A549 (cell line): ENCODE data around the gene TRIM38. TPM values are rescaled to one million over a fixed set of nuclear protein-coding genes. Genes with fewer than 3 reads are reported as not detected.

Experiments
- ATAC-seq, 2 experiments: fragments of 200-7000 bp in 1 of 2; fragments of >200 bp in 1 of 2; cut with Nextera tagmentation in 1 of 2; cut with Tn5 transposase in 1 of 2; 3 replicates each; pipeline versions ENCODE4 v1.8.0 to v1.9.1; 2018 to 2020; ENCODE audit warnings: mild to moderate bottlenecking in 1 of 2, moderate library complexity in 1 of 2
- CTCF ChIA-PET: fragments of 300-600 bp; sonication (Branson Sonifier 250); formaldehyde crosslinking; extraction: SDS; loops from one replicate; lab custom pipeline; 2021; ENCODE audit warnings: antibody characterized with exemption, inconsistent platforms; lab: Yijun Ruan, JAX
- POLR2A ChIA-PET: fragments of 350-600 bp; formaldehyde crosslinking; extraction: SDS; loops from one replicate; lab custom pipeline; 2021; ENCODE audit warnings: antibody characterized with exemption, inconsistent platforms; lab: Yijun Ruan, JAX
- DNase-seq, 2 experiments: peaks; one replicate each; pipeline versions ENCODE4 v3.0.0 to v3.0.0-alpha.2; 2011 to 2016; ENCODE audit warnings: low read depth in 1 of 2, low spot score in 1 of 2
- FAIRE-seq: peaks from 2 replicates; lab custom pipeline; 2011; peaks lifted over from hg19 to GRCh38; lab: Jason Lieb, UNC
- H3K27ac ChIP-seq, 2 experiments: fragments of >200 bp; sonication (Bioruptor Twin); formaldehyde crosslinking; 3 replicates each; pipeline ENCODE4 v1.5.1; 2016 to 2017
- H3K4me1 ChIP-seq: fragments of >200 bp; sonication (Bioruptor Twin); formaldehyde crosslinking; 3 replicates; pipeline ENCODE4 v1.6.1; 2016
- H3K4me2 ChIP-seq: fragments of >200 bp; sonication (Bioruptor Twin); formaldehyde crosslinking; 3 replicates; pipeline ENCODE4 v1.6.1; 2016
- H3K4me3 ChIP-seq: fragments of >200 bp; sonication (Bioruptor Twin); formaldehyde crosslinking; 3 replicates; pipeline ENCODE4 v1.5.1; 2016
- H3K9me3 ChIP-seq: fragments of >200 bp; sonication (Bioruptor Twin); formaldehyde crosslinking; 3 replicates; pipeline ENCODE4 v1.6.1; 2016
- ATOH8 ChIP-seq: fragments of 250-450 bp; sonication (Bioruptor Pico); IDR thresholded peaks from 2 replicates; pipeline ENCODE4 v1.5.0; 2020; ENCODE audit warnings: low read depth, mild to moderate bottlenecking, moderate library complexity
- BHLHE40 ChIP-seq: IDR thresholded peaks from 2 replicates; pipeline ENCODE4 v1.6.1; 2012; ENCODE audit warnings: low read depth, low read length, inconsistent platforms
- CBX2 ChIP-seq: fragments of 200-600 bp; sonication (generic); IDR thresholded peaks from 2 replicates; pipeline ENCODE4 v1.6.1; 2016; ENCODE audit warnings: low read depth, mild to moderate bottlenecking, borderline replicate concordance
- CEBPB ChIP-seq, 2 experiments: fragments of >200 bp in 1 of 2; sonication (Bioruptor Twin) in 1 of 2; formaldehyde crosslinking in 1 of 2; IDR thresholded peaks; 2 replicates each; pipeline ENCODE4 v1.6.1; 2012 to 2016
- EP300 ChIP-seq, 2 experiments: fragments of >200 bp; sonication (Bioruptor Twin); formaldehyde crosslinking; IDR thresholded peaks; 2 replicates in 1 of 2; 3 replicates in 1 of 2; pipeline ENCODE4 v1.6.1; 2016 to 2017
- FOSB ChIP-seq: fragments of 250-450 bp; sonication (Bioruptor Pico); IDR thresholded peaks from 2 replicates; pipeline ENCODE4 v1.5.0; 2020; ENCODE audit warnings: mild to moderate bottlenecking, moderate library complexity
- FOSL2 ChIP-seq, 2 experiments: fragments of 450-650 bp in 1 of 2; fragments of >200 bp in 1 of 2; sonication (Bioruptor Twin) in 1 of 2; formaldehyde crosslinking; IDR thresholded peaks; 2 replicates each; pipeline versions ENCODE4 v1.5.0 to v1.6.1; 2016 to 2020; ENCODE audit warnings: mild to moderate bottlenecking in 1 of 2, moderate library complexity in 1 of 2
- GATA3 ChIP-seq: IDR thresholded peaks from 2 replicates; pipeline ENCODE4 v1.6.1; 2012; ENCODE audit warnings: borderline replicate concordance
- HES2 ChIP-seq: fragments of >200 bp; sonication (Bioruptor Twin); formaldehyde crosslinking; IDR thresholded peaks from 2 replicates; pipeline ENCODE4 v1.6.1; 2016
- HEYL ChIP-seq: fragments of 250-450 bp; sonication (Bioruptor Pico); IDR thresholded peaks from 2 replicates; pipeline ENCODE4 v1.8.0; 2021; ENCODE audit warnings: mild to moderate bottlenecking, moderate library complexity
- HOXA7 ChIP-seq: fragments of 250-450 bp; sonication (Bioruptor Pico); IDR thresholded peaks from 2 replicates; pipeline ENCODE4 v1.5.0; 2020; ENCODE audit warnings: mild to moderate bottlenecking, moderate library complexity
- HOXB13 ChIP-seq: fragments of 250-450 bp; sonication (Bioruptor Pico); IDR thresholded peaks from 2 replicates; pipeline ENCODE4 v1.5.0; 2020; ENCODE audit warnings: low read depth, mild to moderate bottlenecking, moderate library complexity
- HOXB5 ChIP-seq: fragments of 250-450 bp; sonication (Bioruptor Pico); IDR thresholded peaks from 2 replicates; pipeline ENCODE4 v1.5.0; 2020; ENCODE audit warnings: mild to moderate bottlenecking, moderate library complexity
- JUNB ChIP-seq: fragments of >200 bp; sonication (Bioruptor Twin); formaldehyde crosslinking; IDR thresholded peaks from 2 replicates; pipeline ENCODE4 v1.6.1; 2016
- MAX ChIP-seq: IDR thresholded peaks from 2 replicates; pipeline ENCODE4 v1.6.1; 2012
- NFE2L2 ChIP-seq: fragments of 150-350 bp; conservative IDR thresholded peaks from 2 replicates; pipeline ENCODE4 v1.6.1; 2014; ENCODE audit warnings: low read length
- PHF8 ChIP-seq: fragments of 200-600 bp; sonication (generic); IDR thresholded peaks from 2 replicates; pipeline ENCODE4 v1.6.1; 2016; ENCODE audit warnings: low read depth, mild to moderate bottlenecking, antibody characterized with exemption, moderate library complexity, borderline replicate concordance
- POLR2AphosphoS2 ChIP-seq: conservative IDR thresholded peaks from 2 replicates; pipeline ENCODE4 v1.6.1; 2012; ENCODE audit warnings: low read length, improper control_type of control experiment, inconsistent platforms
- RNF2 ChIP-seq: fragments of 200-600 bp; sonication (generic); IDR thresholded peaks from 2 replicates; pipeline ENCODE4 v1.6.1; 2016; ENCODE audit warnings: low read depth, mild to moderate bottlenecking, antibody characterized with exemption, moderate library complexity, borderline replicate concordance
- TFCP2L1 ChIP-seq: fragments of 250-450 bp; sonication (Bioruptor Pico); IDR thresholded peaks from 2 replicates; pipeline ENCODE4 v1.5.0; 2021; ENCODE audit warnings: mild to moderate bottlenecking
- ZC3H11A ChIP-seq: fragments of 450-650 bp; IDR thresholded peaks from 2 replicates; pipeline ENCODE4 v1.6.1; 2014; ENCODE audit warnings: antibody characterized with exemption, mild to moderate bottlenecking
- ZSCAN20 ChIP-seq: fragments of 250-450 bp; sonication (Bioruptor Pico); IDR thresholded peaks from 2 replicates; pipeline ENCODE4 v1.8.0; 2022; ENCODE audit warnings: mild to moderate bottlenecking, moderate library complexity
- WGBS: methylation state at CpG from one replicate; pipeline ENCODE4 v1.1.6; 2017; ENCODE audit errors: missing lambda C conversion rate; 5-methylcytosine and 5-hydroxymethylcytosine counted together
- polyA plus RNA-seq, 4 experiments: library from polyadenylated mRNA; depleted of rRNA in 3 of 4; stranded (reverse); fragments of >200 nt; fragmentation: RNase III in 1 of 4; extraction: RNeasy Plus Mini Kit Qiagen cat#74134 plus additional on column Dnase treatment in 1 of 4; gene quantifications; 2 replicates in 3 of 4; 3 replicates in 1 of 4; pipeline ENCODE4 v1.2.3, GENCODE V29; 2011 to 2017

The TRIM38 gene
- polyA plus RNA-seq, 2 of the 4 experiments (the other 2 are of a cell fraction), result 1.7 to 3.4 TPM

- TF ChIP-seq HOXB13 (CRISPR knock-in tag), result no peak
- no peak for TF ChIP-seq HEYL (CRISPR knock-in tag)
- TF ChIP-seq ZSCAN20, result no peak
- TF ChIP-seq JUNB, result no peak
Observed at GRCh38 chr6:25930532-25931410, 31.8 kb upstream of the TRIM38 start, which contains the start of gene SLC17A2 (continued).

GRCh38 chr6:25931411-25931709 lies 31.2 kb upstream of the TRIM38 start:
- POLR2A ChIA-PET, result no interaction called here
- Histone ChIP-seq H3K4me3 (no peak overlapping the region), H3K4me1 (peaks cover 15% of the 10 kb centered on the region; the same call in 2 of the 3 replicates), H3K9me3 (no peaks in the 10 kb centered on the region), H3K27ac (no peak overlapping the region), H3K4me2 (no peak overlapping the region)
- WGBS, result 17% methylated on average over 1 of the region's 1 CpG
- ATAC-seq (no peak), FAIRE-seq (no peak), DNase-seq (no peak)
- TF ChIP-seq CBX2, result no peak
- TF ChIP-seq GATA3, result no peak
- TF ChIP-seq PHF8, result no peak
- no peak for TF ChIP-seq ZC3H11A
- TF ChIP-seq ATOH8, result no peak
- no peak for TF ChIP-seq FOSB (CRISPR knock-in tag)
- TF ChIP-seq BHLHE40, result no peak
- TF ChIP-seq POLR2AphosphoS2, result no peak
- no peak for TF ChIP-seq NFE2L2
- TF ChIP-seq HOXB5, result no peak
- CTCF ChIA-PET, result no interaction called here

- ChIA-PET CTCF (no interaction called here), POLR2A (no interaction called here)
- ATAC-seq (no peak), FAIRE-seq (no peak), DNase-seq (no peak)
- H3K4me2 ChIP-seq, result no peak overlapping the region
- no peak for TF ChIP-seq RNF2
- peaks cover 3% of the 10 kb centered on the region; the same call in 2 of the 3 replicates for H3K4me1 ChIP-seq
- WGBS, result 58% methylated on average over 2 of the region's 2 CpGs
- no peaks in the 10 kb centered on the region for H3K9me3 ChIP-seq
- H3K4me3 ChIP-seq, result no peak overlapping the region
- H3K27ac ChIP-seq, result no peak overlapping the region
Observed at GRCh38 chr6:25934156-25934555, 28.4 kb upstream of the TRIM38 start.

GRCh38 chr6:25934735-25935313 lies 27.8 kb upstream of the TRIM38 start:
- DNase-seq (no peak), FAIRE-seq (no peak)
- CTCF ChIA-PET, result no interaction called here

GRCh38 chr6:25935953-25936352 lies 26.6 kb upstream of the TRIM38 start:
- no peak overlapping the region for H3K4me3 ChIP-seq
- POLR2A ChIA-PET, result no interaction called here
- ATAC-seq (no peak), FAIRE-seq (no peak), DNase-seq (no peak)
- no peak overlapping the region for H3K27ac ChIP-seq
- CTCF ChIA-PET, result no interaction called here
- no peak overlapping the region for H3K4me2 ChIP-seq
- 77% methylated on average over 5 of the region's 5 CpGs for WGBS
- 0 out of 3 replicates have a peak, but pooled peaks cover 2% of the 10 kb centered on the region for H3K4me1 ChIP-seq
- no peak for TF ChIP-seq CEBPB (IDR thresholded peaks at IDR 0.05)
- no peak for TF ChIP-seq HOXA7 (CRISPR knock-in tag)
- TF ChIP-seq HES2, result no peak
- no peak for TF ChIP-seq TFCP2L1 (CRISPR knock-in tag)
- no peak for TF ChIP-seq MAX
- no peak for TF ChIP-seq ZSCAN20
- TF ChIP-seq EP300 (IDR thresholded peaks at IDR 0.05), result no peak
- TF ChIP-seq, all 56 proteins: peak for 0
- H3K9me3 ChIP-seq, result no peaks in the 10 kb centered on the region

More at GRCh38 chr6:25934735-25935313, 27.8 kb upstream of the TRIM38 start:
- no peak for ATAC-seq
- Histone ChIP-seq H3K4me3 (no peak overlapping the region), H3K4me2 (no peak overlapping the region), H3K27ac (no peak overlapping the region), H3K9me3 (no peaks in the 10 kb centered on the region), H3K4me1 (0 out of 3 replicates have a peak, but pooled peaks cover under 1% of the 10 kb centered on the region)
- 57% methylated on average over 3 of the region's 3 CpGs for WGBS
- no peak for TF ChIP-seq FOSL2 (IDR thresholded peaks at IDR 0.05)
- TF ChIP-seq FOSL2 (CRISPR knock-in tag; IDR thresholded peaks at IDR 0.05), result no peak
- POLR2A ChIA-PET, result no interaction called here
